GM13976 (cell line): ENCODE data around the gene HNRNPA3.

Experiments
- DNase-seq: peaks from one replicate; pipeline ENCODE4 v3.0.0; 2012; ENCODE audit warnings: low spot score
- CTCF ChIP-seq: IDR thresholded peaks from 2 replicates; pipeline ENCODE4 v1.5.1; 2012; ENCODE audit warnings: borderline replicate concordance, mild to moderate bottlenecking; ENCODE audit not compliant: insufficient read depth; ENCODE audit errors: extremely low read depth, missing control alignments, control extremely low read depth
- in situ Hi-C: fragments of 300-500 bp; cut with MboI; formaldehyde crosslinking; loops from one replicate; pipeline ENCODE4 v1.12.0; 2022; ENCODE audit warnings: low sequenced_read_pairs, mixed read lengths, inconsistent platforms; ENCODE audit not compliant: unreplicated experiment

HNRNPA3 gene

DNA sequence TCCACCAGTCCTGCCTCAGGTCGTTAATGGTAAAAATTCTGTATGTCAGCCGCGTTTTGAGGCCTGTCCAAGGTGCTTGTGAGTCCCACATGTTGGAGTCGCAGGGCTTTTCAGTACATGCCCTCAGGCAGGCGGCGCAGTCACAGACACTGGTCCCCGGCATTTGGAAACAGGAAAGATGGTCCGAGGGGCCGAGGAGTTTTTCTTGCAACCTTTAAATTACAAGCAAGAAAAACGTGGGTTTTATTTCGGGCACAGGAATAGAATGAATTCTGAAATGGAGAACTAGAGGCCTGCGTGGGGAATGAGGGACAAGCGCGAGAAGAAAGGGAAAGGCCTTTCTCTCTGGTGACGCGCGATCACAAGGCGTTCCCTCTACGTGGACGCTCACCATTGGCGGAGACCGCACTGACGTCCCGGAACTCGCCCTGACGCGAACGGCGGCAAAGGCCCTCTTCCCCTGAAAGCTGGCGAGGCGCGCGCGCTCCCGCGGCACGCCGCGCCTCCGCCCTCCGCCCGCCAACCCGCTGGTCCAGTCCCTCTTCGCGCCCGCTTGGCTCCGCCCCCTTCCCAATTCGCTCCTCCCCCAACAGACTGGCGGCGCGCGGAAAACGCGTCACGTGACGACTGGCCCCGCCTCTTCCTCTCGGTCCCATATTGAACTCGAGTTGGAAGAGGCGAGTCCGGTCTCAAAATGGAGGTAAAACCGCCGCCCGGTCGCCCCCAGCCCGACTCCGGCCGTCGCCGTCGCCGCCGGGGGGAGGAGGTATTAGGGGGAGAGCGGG is at the start of gene HNRNPA3:
Gene HNRNPA3 (plus strand): TSS at position 689 of the 785 bp plus-strand sequence. CDS start 6 bp downstream, at position 695.
- in situ Hi-C loops, result no loop called here
- peak; percentile 99 for DNase-seq
- TF ChIP-seq CTCF, result peak; percentile 9

- in situ Hi-C loops, result loop anchor here (25.0 kb wide), 1 partner anchor 573 kb away; no protein-coding TSS in a partner anchor
- no peak for TF ChIP-seq CTCF
- no peak for DNase-seq
These were observed 48.5 kb upstream of the HNRNPA3 start for GRCh38 chr2:177164131-177164530.

GRCh38 chr2:177164584-177165052 is 48.0 kb upstream of the HNRNPA3 start:
- in situ Hi-C loops, result loop anchor here (5.0 to 25.0 kb wide), 2 partner anchors 168 to 573 kb away; no protein-coding TSS in a partner anchor
- peak; percentile 98 for TF ChIP-seq CTCF
- peak; percentile 60 for DNase-seq

GRCh38 chr2:177165061-177165583 is 47.5 kb upstream of the HNRNPA3 start:
- in situ Hi-C loops, result loop anchor here (5.0 to 25.0 kb wide), 2 partner anchors 167 to 572 kb away; no protein-coding TSS in a partner anchor
- no peak for DNase-seq
- no peak for TF ChIP-seq CTCF

DNA sequence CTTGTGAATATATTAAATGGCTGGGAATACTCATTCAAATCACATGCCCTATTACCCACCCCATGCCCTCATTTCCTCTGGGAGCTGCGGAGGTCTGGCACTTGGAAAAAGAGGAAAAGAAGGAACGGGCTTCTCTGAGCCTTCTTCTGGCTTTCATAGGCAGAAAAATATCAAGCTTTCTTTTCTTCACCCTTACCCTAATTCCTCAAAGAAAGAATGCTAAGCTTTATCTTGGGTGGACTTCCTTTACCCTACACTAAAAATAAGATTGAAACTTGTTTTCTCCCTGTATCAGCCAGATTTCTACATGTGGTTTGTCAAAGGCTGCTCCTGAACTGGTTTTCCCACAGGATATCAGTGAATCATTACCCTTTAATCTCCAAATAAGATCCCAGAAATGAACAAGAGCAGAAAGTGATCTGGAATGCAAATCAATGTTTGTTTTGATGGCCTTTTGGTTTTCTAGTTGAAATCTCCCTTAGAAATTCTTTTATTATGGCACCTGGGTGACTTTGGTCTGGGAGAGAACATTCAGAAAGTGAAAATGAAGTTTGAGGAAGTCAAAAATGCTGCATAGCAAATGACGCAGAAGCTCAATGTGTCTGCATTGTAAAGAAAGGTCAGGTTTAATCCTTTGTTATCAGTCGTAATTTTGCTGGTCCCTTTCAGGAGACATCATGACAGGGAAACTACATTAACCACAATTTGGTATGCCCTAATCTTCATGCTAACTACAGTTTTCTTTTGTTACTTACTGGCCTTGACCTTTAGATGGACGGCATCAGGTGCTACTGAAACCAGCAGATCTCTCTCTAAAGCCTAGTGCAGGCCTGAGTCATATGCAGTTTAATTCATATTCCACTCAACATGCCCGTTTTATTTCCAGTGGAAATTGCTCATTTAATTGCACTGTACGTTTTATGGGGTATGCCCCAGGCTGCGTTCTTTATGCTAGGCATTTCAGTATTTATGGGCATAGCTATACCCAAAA is 46.6 kb upstream of the HNRNPA3 start:
- no peak for TF ChIP-seq CTCF
- in situ Hi-C loops, result loop anchor here (5.0 to 25.0 kb wide), 2 partner anchors 166 to 571 kb away; no protein-coding TSS in a partner anchor
- peak; percentile 59 for DNase-seq
